GM21529 (cell line): ENCODE measurements around the gene LDB1.

ENCODE experiments used
- ATAC-seq: cut with Tn5 transposase; IDR thresholded peaks from one replicate; pipeline ENCODE4 v1.9.1; 2021; ENCODE audit not compliant: unreplicated experiment

LDB1 gene

DNA sequence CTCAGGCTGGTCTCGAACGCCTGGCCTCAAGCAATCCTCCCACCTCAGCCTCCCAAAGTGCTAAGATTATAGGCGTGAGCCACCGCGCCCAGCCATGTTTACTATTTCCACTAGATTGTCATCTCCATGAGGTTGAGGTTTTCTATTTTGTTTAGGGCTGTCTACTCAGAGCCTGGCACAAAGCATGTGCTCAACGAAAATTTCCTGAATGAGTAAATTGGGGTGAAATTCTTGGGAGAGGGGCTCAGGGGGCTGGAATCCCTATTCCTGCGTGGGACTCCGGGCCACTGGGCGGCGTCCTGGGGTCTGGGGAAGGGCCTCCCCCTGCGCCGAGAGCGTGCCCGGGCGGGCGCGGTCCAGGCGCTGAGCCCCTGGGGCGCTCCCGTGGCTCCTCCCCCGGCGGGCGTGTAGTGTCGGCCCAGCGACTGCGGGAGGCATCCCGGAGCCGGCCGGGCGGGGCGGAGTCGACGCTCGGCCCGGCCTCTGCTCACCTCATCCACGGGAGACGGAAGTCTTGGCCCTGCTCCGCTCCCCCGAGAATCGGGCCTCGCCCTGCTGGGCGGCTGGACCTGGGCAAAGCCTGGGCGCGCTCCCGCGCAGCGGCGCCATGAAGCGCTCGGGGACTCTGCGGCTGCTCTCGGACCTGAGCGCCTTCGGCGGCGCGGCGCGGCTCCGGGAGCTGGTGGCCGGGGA is 55.2 kb downstream of the LDB1 start, which contains the start of gene HPS6:
Gene HPS6 (plus strand): TSS at position 482 of the 693 bp plus-strand sequence. CDS start 126 bp downstream, at position 608.
- ATAC-seq: peak; percentile 98

GRCh38 chr10:102064503-102064867 is 55.7 kb downstream of the LDB1 start:
- ATAC-seq: no peak

DNA sequence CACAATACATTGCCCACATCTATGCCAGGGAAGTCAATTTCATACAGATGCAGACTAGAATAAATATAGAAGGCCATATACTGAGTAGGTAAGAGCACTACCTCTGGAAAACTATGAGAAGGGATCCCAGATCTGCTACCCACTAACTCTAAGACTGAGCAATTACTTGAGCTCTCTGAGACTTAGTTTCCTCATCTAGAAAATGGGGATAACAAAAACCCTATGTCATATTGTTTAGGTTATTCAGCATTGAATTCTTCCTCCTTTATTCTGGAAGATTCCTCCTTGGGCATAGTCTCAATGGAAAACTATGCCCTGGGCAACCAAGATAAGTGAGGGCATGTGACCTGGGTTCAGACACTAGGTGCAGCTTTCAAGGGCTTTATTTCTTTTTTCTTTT is 60.2 kb downstream of the LDB1 start:
- no peak for ATAC-seq
